Neural cell (in vitro differentiated cells): Measurements from ENCODE around the gene CLSTN3.

ENCODE experiments used
- CTCF ChIP-seq: fragments of 450-650 bp; IDR thresholded peaks from 2 replicates; pipeline ENCODE4 v1.5.1; 2014; ENCODE audit warnings: antibody characterized with exemption, mild to moderate bottlenecking, moderate library complexity; ENCODE audit not compliant: poor library complexity, severe bottlenecking
- EP300 ChIP-seq: fragments of 450-650 bp; conservative IDR thresholded peaks from 2 replicates; pipeline ENCODE4 v1.6.1; 2014; ENCODE audit warnings: antibody characterized with exemption, mild to moderate bottlenecking, moderate library complexity; ENCODE audit not compliant: poor library complexity, severe bottlenecking
- EZH2 ChIP-seq: fragments of 200-600, 300-800 bp; shearing (Covaris generic), sonication (generic); IDR thresholded peaks from 2 replicates; pipeline ENCODE4 v1.6.1; 2014; ENCODE audit warnings: antibody characterized with exemption, low read length, borderline replicate concordance, mild to moderate bottlenecking; ENCODE audit not compliant: insufficient read depth, poor library complexity, severe bottlenecking
- POLR2AphosphoS5 ChIP-seq: IDR thresholded peaks from 2 replicates; pipeline ENCODE4 v1.6.1; 2012
- RAD21 ChIP-seq: fragments of 450-650 bp; conservative IDR thresholded peaks from 2 replicates; pipeline ENCODE4 v1.6.1; 2014; ENCODE audit warnings: antibody characterized with exemption, mild to moderate bottlenecking, moderate library complexity
- REST ChIP-seq: IDR thresholded peaks from 2 replicates; pipeline ENCODE4 v1.6.1; 2012; ENCODE audit warnings: borderline replicate concordance
- SMC3 ChIP-seq: fragments of 450-650 bp; conservative IDR thresholded peaks from 2 replicates; pipeline ENCODE4 v1.6.1; 2014; ENCODE audit warnings: antibody characterized with exemption, mild to moderate bottlenecking, moderate library complexity; ENCODE audit not compliant: poor library complexity
- TAF1 ChIP-seq: IDR thresholded peaks from 2 replicates; pipeline ENCODE4 v1.6.1; 2012; ENCODE audit warnings: low read depth

GRCh38 chr12:7150841-7151240, 20.7 kb downstream of the CLSTN3 start:
- TF ChIP-seq CTCF (no peak), POLR2AphosphoS5 (no peak), TAF1 (no peak), EP300 (no peak), EZH2 (no peak), REST (no peak), RAD21 (no peak), SMC3 (no peak)
